HUES64 (cell line): ENCODE results near the gene ZBED1.

ENCODE experiments used
- H3K27ac ChIP-seq: 2 replicates; pipeline ENCODE4 v1.7.0; 2013; ENCODE audit warnings: low read depth, low read length, inconsistent platforms
- H3K27me3 ChIP-seq: 2 replicates; pipeline ENCODE4 v1.6.1; 2013; ENCODE audit warnings: mild to moderate bottlenecking, low read length; ENCODE audit not compliant: insufficient read depth
- H3K36me3 ChIP-seq: 2 replicates; pipeline ENCODE4 v1.6.1; 2013; ENCODE audit warnings: mild to moderate bottlenecking, low read length; ENCODE audit not compliant: insufficient read depth
- H3K4me1 ChIP-seq: 2 replicates; pipeline ENCODE4 v1.6.1; 2013; ENCODE audit warnings: mild to moderate bottlenecking, low read length, moderate library complexity; ENCODE audit not compliant: insufficient read depth
- H3K4me3 ChIP-seq: 2 replicates; pipeline ENCODE4 v1.5.1; 2013; ENCODE audit warnings: mild to moderate bottlenecking, low read length, moderate library complexity
- H3K9ac ChIP-seq: 2 replicates; pipeline ENCODE4 v1.6.1; 2013; ENCODE audit warnings: mild to moderate bottlenecking, low read depth, low read length
- H3K9me3 ChIP-seq: 2 replicates; pipeline ENCODE4 v1.6.1; 2013; ENCODE audit warnings: low read depth, low read length; ENCODE audit not compliant: insufficient read depth
- WGBS: fragments of 150-250, 120-280 bp; methylation state at CpG from one replicate; pipeline ENCODE4 v1.1.7; 2013; ENCODE audit warnings: missing lambda C conversion rate; 5-methylcytosine and 5-hydroxymethylcytosine counted together

The ZBED1 gene

GRCh38 chrX:2504706-2505332, 4.0 kb upstream of the ZBED1 start:
- Histone ChIP-seq H3K4me1 (no peaks in the 10 kb centered on the region), H3K9ac (no peak overlapping the region), H3K27ac (no peak overlapping the region), H3K9me3 (no peaks in the 10 kb centered on the region), H3K4me3 (no peak overlapping the region), H3K27me3 (no peaks in the 10 kb centered on the region), H3K36me3 (no peaks in the 10 kb centered on the region)
- WGBS = 86% methylated on average over 7 of the region's 7 CpGs

GRCh38 chrX:2503591-2504500, 3.1 kb upstream of the ZBED1 start:
- no peak overlapping the region for H3K27ac ChIP-seq
- H3K4me3 ChIP-seq = no peak overlapping the region
- no peaks in the 10 kb centered on the region for H3K36me3 ChIP-seq
- H3K9me3 ChIP-seq = no peaks in the 10 kb centered on the region
- 92% methylated on average over 11 of the region's 13 CpGs for WGBS
- H3K9ac ChIP-seq = no peak overlapping the region
- no peaks in the 10 kb centered on the region for H3K27me3 ChIP-seq
- H3K4me1 ChIP-seq = peaks cover 4% of the 10 kb centered on the region; the same call in 1 of the 2 replicates

GRCh38 chrX:2502668-2503519, 2.1 kb upstream of the ZBED1 start:
- Histone ChIP-seq H3K4me1 (peaks cover 14% of the 10 kb centered on the region), H3K4me3 (no peak overlapping the region), H3K9ac (no peak overlapping the region), H3K9me3 (no peaks in the 10 kb centered on the region), H3K27ac (no peak overlapping the region), H3K36me3 (0 out of 2 replicates have a peak, but pooled peaks cover 3% of the 10 kb centered on the region), H3K27me3 (no peaks in the 10 kb centered on the region)
- WGBS = 90% methylated on average over 19 of the region's 19 CpGs

GRCh38 chrX:2502120-2502667, 1.4 kb upstream of the ZBED1 start:
- no peak overlapping the region for H3K27ac ChIP-seq
- H3K36me3 ChIP-seq = peaks cover 10% of the 10 kb centered on the region; the same call in 1 of the 2 replicates
- H3K4me1 ChIP-seq = peaks cover 21% of the 10 kb centered on the region
- H3K9me3 ChIP-seq = no peaks in the 10 kb centered on the region
- no peaks in the 10 kb centered on the region for H3K27me3 ChIP-seq
- H3K4me3 ChIP-seq = no peak overlapping the region
- WGBS = 93% methylated on average over 5 of the region's 5 CpGs
- H3K9ac ChIP-seq = no peak overlapping the region

- Histone ChIP-seq H3K27ac (no peak overlapping the region), H3K9me3 (no peaks in the 10 kb centered on the region), H3K27me3 (no peaks in the 10 kb centered on the region), H3K4me3 (no peak overlapping the region), H3K4me1 (peaks cover 21% of the 10 kb centered on the region), H3K36me3 (peaks cover 15% of the 10 kb centered on the region), H3K9ac (no peak overlapping the region)
- WGBS = 91% methylated on average over 5 of the region's 5 CpGs
Observed at GRCh38 chrX:2501559-2502102, 855 bp upstream of the ZBED1 start.

- H3K4me1 ChIP-seq = peaks cover 25% of the 10 kb centered on the region
- no peaks in the 10 kb centered on the region for H3K9me3 ChIP-seq
- no peaks in the 10 kb centered on the region for H3K27me3 ChIP-seq
- peak overlapping the region; percentile 92 for H3K4me3 ChIP-seq
- peak overlapping the region; percentile 88 for H3K9ac ChIP-seq
- peaks cover 23% of the 10 kb centered on the region for H3K36me3 ChIP-seq
- 2% methylated on average over 55 of the region's 70 CpGs for WGBS
- H3K27ac ChIP-seq = peak overlapping the region; percentile 82
Observed at GRCh38 chrX:2500091-2500802, 529 bp downstream of the ZBED1 start.

GRCh38 chrX:2499507-2499906, 1.3 kb downstream of the ZBED1 start:
- H3K9me3 ChIP-seq = no peaks in the 10 kb centered on the region
- peaks cover 25% of the 10 kb centered on the region for H3K4me1 ChIP-seq
- peak overlapping the region; percentile 88; the same call in 1 of the 2 replicates for H3K9ac ChIP-seq
- peak overlapping the region; percentile 92 for H3K4me3 ChIP-seq
- H3K27ac ChIP-seq = peak overlapping the region; percentile 94; the same call in 1 of the 2 replicates
- WGBS = 86% methylated on average over 8 of the region's 8 CpGs
- H3K27me3 ChIP-seq = no peaks in the 10 kb centered on the region
- H3K36me3 ChIP-seq = peaks cover 23% of the 10 kb centered on the region

- Histone ChIP-seq H3K4me1 (peaks cover 25% of the 10 kb centered on the region), H3K27me3 (no peaks in the 10 kb centered on the region), H3K27ac (peak overlapping the region; percentile 94), H3K9ac (peak overlapping the region; percentile 56), H3K4me3 (peak overlapping the region; percentile 92), H3K36me3 (peaks cover 23% of the 10 kb centered on the region), H3K9me3 (no peaks in the 10 kb centered on the region)
- 9% methylated on average over 10 of the region's 10 CpGs for WGBS
Observed at GRCh38 chrX:2498781-2499302, 1.9 kb downstream of the ZBED1 start.

GRCh38 chrX:2497961-2498780, 2.6 kb downstream of the ZBED1 start:
- H3K36me3 ChIP-seq = peaks cover 23% of the 10 kb centered on the region
- H3K9ac ChIP-seq = peak overlapping the region; percentile 56
- H3K4me3 ChIP-seq = peak overlapping the region; percentile 92
- H3K27ac ChIP-seq = peak overlapping the region; percentile 94
- WGBS = 55% methylated on average over 10 of the region's 11 CpGs
- H3K4me1 ChIP-seq = peaks cover 25% of the 10 kb centered on the region
- H3K27me3 ChIP-seq = no peaks in the 10 kb centered on the region
- no peaks in the 10 kb centered on the region for H3K9me3 ChIP-seq
